Thyroid gland (tissue), 4 donors: Measurements from ENCODE around the gene FAM50B. TPM values are rescaled to one million over a fixed set of nuclear protein-coding genes. Genes with fewer than 3 reads are reported as not detected.

Source experiments
- DNase-seq, 2 donors: peaks; one replicate each; pipeline ENCODE4 v3.0.0-alpha.2; 2019
- H3K27ac ChIP-seq, 3 donors: fragments of 200-600 bp; sonication (generic); 1 replicate in 2 of 3; 2 replicates in 1 of 3; pipeline ENCODE4 v1.5.1; 2016 to 2019; ENCODE audit warnings: mild to moderate bottlenecking in 1 of 3, moderate library complexity in 1 of 3
- H3K27me3 ChIP-seq: fragments of 200-600 bp; sonication (generic); one replicate; pipeline ENCODE4 v1.5.1; 2019
- H3K36me3 ChIP-seq, 2 donors: fragments of 200-600 bp; sonication (generic); one replicate each; pipeline ENCODE4 v1.5.1; 2016 to 2019
- H3K4me1 ChIP-seq, 2 donors: fragments of 200-600 bp; sonication (generic); one replicate each; pipeline ENCODE4 v1.5.1; 2017 to 2019
- H3K4me3 ChIP-seq, 3 donors: fragments of 200-600 bp; sonication (generic); replicated peaks in 1 of 3; 1 replicate in 2 of 3; 2 replicates in 1 of 3; pipeline ENCODE4 v1.5.1; 2016; ENCODE audit warnings: mild to moderate bottlenecking in 1 of 3
- H3K9me3 ChIP-seq: fragments of 200-600 bp; sonication (generic); one replicate; pipeline ENCODE4 v1.5.1; 2017
- CTCF ChIP-seq, 6 experiments: fragments of 200-600 bp in 3 of 6; fragments of 450-650 bp in 3 of 6; sonication (generic) in 3 of 6; IDR thresholded peaks; one replicate each; pipeline ENCODE4 v1.5.1; 2016 to 2019; ENCODE audit warnings: antibody characterized with exemption in 6 of 6, mild to moderate bottlenecking in 2 of 6, inconsistent platforms in 1 of 6, moderate library complexity in 1 of 6
- POLR2A ChIP-seq, 2 donors: fragments of 450-650 bp; IDR thresholded peaks; one replicate each; pipeline ENCODE4 v1.6.1; 2017; ENCODE audit warnings: antibody characterized with exemption in 2 of 2, mild to moderate bottlenecking in 2 of 2, moderate library complexity in 1 of 2
- WGBS, 2 donors: methylation state at CpG; one replicate each; pipeline ENCODE4 v1.1.5; 2017; 5-methylcytosine and 5-hydroxymethylcytosine counted together
- intact Hi-C: fragments of 100-400 bp; cut with DNase I; formaldehyde crosslinking; loops from one replicate; pipeline ENCODE4 v1.15.1; 2023
- total RNA-seq, 4 donors: library from RNA; depleted of rRNA; stranded (reverse); fragments of >200 nt; gene quantifications; one replicate each; pipeline ENCODE4 v1.2.3, GENCODE V29; 2016

FAM50B gene
- total RNA-seq, 4 donors from 2014 or later = 18.4 to 40.9 (median 20.3) TPM

DNA sequence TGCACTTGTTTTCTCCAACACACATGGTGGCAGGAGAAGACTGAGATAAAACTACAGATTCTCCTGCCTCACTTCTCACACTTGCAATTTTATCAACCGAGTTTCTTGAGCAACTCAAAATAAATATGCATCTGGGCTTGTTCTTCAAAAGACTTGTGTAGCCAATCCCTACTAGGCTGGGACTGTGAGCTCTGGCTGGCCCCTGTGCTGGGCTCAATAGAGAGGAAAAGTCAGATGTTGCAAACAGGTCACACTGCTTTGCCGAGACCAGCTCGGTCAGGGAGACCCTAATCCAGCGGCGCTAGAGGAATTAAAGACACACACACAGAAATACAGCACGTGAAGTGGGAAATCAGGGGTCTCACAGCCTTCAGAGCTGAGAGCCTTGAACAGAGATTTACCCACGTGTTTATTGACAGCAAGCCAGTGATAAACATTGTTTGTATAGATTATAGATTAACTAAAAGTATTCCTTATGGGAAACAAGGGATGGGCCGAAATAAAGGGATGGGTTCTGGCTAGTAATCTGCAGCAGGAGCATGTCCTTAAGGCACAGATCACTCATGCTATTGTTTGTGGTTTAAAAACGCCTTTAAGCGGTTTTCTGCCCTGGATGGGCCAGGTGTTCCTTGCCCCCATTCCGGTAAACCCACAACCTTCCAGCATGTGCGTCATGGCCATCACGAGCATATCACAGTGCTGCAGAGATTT is 32.7 kb downstream of the FAM50B start:
- TF ChIP-seq CTCF (IDR thresholded peaks at IDR 0.05) (no peak), POLR2A (IDR thresholded peaks at IDR 0.05) (no peak)
- no peak for DNase-seq
- intact Hi-C loops = loop anchor here (10.0 kb wide), 1 partner anchor 53 kb away; no protein-coding TSS in a partner anchor
- no peak overlapping the region for H3K4me3 ChIP-seq
- WGBS, 2 donors = 87 to 91% methylated on average over 13 of the region's 13 CpGs
- peaks cover 2 to 7% of the 10 kb centered on the region in 2 donors for H3K4me1 ChIP-seq
- no peak overlapping the region for H3K27ac ChIP-seq
- H3K9me3 ChIP-seq = no peaks in the 10 kb centered on the region
- H3K36me3 ChIP-seq = no peaks in the 10 kb centered on the region
- no peaks in the 10 kb centered on the region for H3K27me3 ChIP-seq

- H3K36me3 ChIP-seq = no peaks in the 10 kb centered on the region
- intact Hi-C loops = loop anchor here (10.0 kb wide), 1 partner anchor 52 kb away; no protein-coding TSS in a partner anchor
- no peaks in the 10 kb centered on the region for H3K9me3 ChIP-seq
- TF ChIP-seq CTCF (IDR thresholded peaks at IDR 0.05) (no peak), POLR2A (IDR thresholded peaks at IDR 0.05) (no peak)
- H3K27ac ChIP-seq = no peak overlapping the region
- 70 to 81% methylated on average over 3 of the region's 3 CpGs for WGBS, 2 donors
- H3K4me1 ChIP-seq = peaks cover 6 to 12% of the 10 kb centered on the region in 2 donors
- DNase-seq = no peak
- H3K27me3 ChIP-seq = no peaks in the 10 kb centered on the region
- no peak overlapping the region for H3K4me3 ChIP-seq
Measured at GRCh38 chr6:3882431-3882830, 33.3 kb downstream of the FAM50B start.

- Histone ChIP-seq H3K36me3 (no peaks in the 10 kb centered on the region), H3K27ac (no peak overlapping the region), H3K4me1 (peaks cover 11 to 15% of the 10 kb centered on the region in 2 donors), H3K9me3 (no peaks in the 10 kb centered on the region), H3K27me3 (no peaks in the 10 kb centered on the region), H3K4me3 (no peak overlapping the region)
- WGBS, 2 donors = 67 to 77% methylated on average over 5 of the region's 5 CpGs
- TF ChIP-seq POLR2A (IDR thresholded peaks at IDR 0.05) (no peak), CTCF (IDR thresholded peaks at IDR 0.05) (no peak)
- intact Hi-C loops = loop anchor here (10.0 kb wide), 1 partner anchor 52 kb away; no protein-coding TSS in a partner anchor
- DNase-seq = no peak
Measured at GRCh38 chr6:3882866-3883265, 33.7 kb downstream of the FAM50B start.

DNA sequence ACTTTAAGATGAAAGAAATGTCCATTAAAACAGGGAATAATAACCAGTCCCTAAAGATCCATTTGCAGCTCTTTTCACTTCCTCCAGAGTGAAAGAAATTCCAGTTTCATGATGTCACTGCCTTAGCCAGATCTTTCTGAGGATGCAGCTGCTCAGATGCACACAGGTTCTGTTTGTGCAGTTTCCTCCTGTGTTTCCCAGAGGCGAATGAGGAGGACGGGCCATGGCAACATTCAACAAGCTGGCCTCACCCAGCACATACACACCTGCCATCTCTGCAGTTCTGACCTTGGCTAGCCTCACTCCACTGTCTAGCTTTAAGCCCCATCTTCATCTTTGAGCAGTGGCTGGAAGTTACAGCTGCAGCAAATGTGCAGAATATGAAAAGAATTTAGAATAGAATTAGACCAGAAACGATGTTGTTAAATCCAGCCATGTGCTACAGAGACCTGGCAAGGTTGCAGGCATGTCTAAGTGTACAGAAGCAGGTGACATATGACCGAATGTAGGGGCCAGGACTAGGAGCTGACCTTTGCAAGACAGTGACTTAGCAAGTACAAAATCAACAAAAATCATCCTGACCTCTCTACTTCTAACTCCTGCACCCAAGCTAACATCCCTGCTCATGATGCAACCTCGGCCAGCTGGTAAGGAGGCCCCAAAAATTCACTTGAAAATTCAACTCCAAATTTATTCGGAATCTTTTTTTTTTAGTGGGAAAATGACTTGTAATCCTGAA is 35.0 kb downstream of the FAM50B start:
- H3K4me3 ChIP-seq = no peak overlapping the region
- 58 to 62% methylated on average over 6 of the region's 6 CpGs for WGBS, 2 donors
- H3K27me3 ChIP-seq = no peaks in the 10 kb centered on the region
- no peaks in the 10 kb centered on the region for H3K36me3 ChIP-seq
- H3K4me1 ChIP-seq = peaks cover 15 to 17% of the 10 kb centered on the region in 2 donors
- H3K27ac ChIP-seq = no peak overlapping the region
- no peak for TF ChIP-seq POLR2A (IDR thresholded peaks at IDR 0.05)
- TF ChIP-seq CTCF (IDR thresholded peaks at IDR 0.05) = peak in 1 of 6 experiments; percentile 9
- no peak for DNase-seq
- no peaks in the 10 kb centered on the region for H3K9me3 ChIP-seq
- intact Hi-C loops = loop anchor here (10.0 kb wide), 1 partner anchor 51 kb away; no protein-coding TSS in a partner anchor
